HEK293T (cell line): ENCODE results near the gene RAB12.

Source experiments
- CTCF ChIA-PET: fragments of 350-600 bp; formaldehyde crosslinking; extraction: SDS; loops from one replicate; lab custom pipeline; 2021; ENCODE audit warnings: antibody characterized with exemption, inconsistent platforms; lab: Yijun Ruan, JAX
- POLR2A ChIA-PET: fragments of 350-600 bp; formaldehyde crosslinking; extraction: SDS; loops from one replicate; lab custom pipeline; 2020; ENCODE audit warnings: antibody characterized with exemption, inconsistent platforms; lab: Yijun Ruan, JAX
- DNase-seq: peaks from one replicate; pipeline ENCODE4 v3.0.0; 2012; ENCODE audit warnings: mixed read lengths; ENCODE audit errors: extremely low spot score
- ARNT ChIP-seq: fragments of 450-650 bp; IDR thresholded peaks from 2 replicates; pipeline ENCODE4 v1.6.1; 2017; ENCODE audit warnings: mild to moderate bottlenecking
- BHLHE40 ChIP-seq: fragments of 450-650 bp; IDR thresholded peaks from 2 replicates; pipeline ENCODE4 v1.6.1; 2016; ENCODE audit warnings: mild to moderate bottlenecking, moderate library complexity, borderline replicate concordance
- CTBP1 ChIP-seq: fragments of 450-650 bp; IDR thresholded peaks from 2 replicates; pipeline ENCODE4 v1.6.1; 2016; ENCODE audit warnings: borderline replicate concordance
- ELF4 ChIP-seq: fragments of 450-650 bp; IDR thresholded peaks from 2 replicates; pipeline ENCODE4 v1.6.1; 2017; ENCODE audit warnings: antibody characterized with exemption
- FOXA1 ChIP-seq: fragments of 450-650 bp; IDR thresholded peaks from 2 replicates; pipeline ENCODE4 v1.6.1; 2016; ENCODE audit warnings: mild to moderate bottlenecking
- FOXK2 ChIP-seq: fragments of 450-650 bp; IDR thresholded peaks from 2 replicates; pipeline ENCODE4 v1.6.1; 2016; ENCODE audit warnings: mild to moderate bottlenecking
- FOXM1 ChIP-seq: fragments of 450-650 bp; IDR thresholded peaks from 2 replicates; pipeline ENCODE4 v1.6.1; 2017; ENCODE audit warnings: mild to moderate bottlenecking, borderline replicate concordance
- HDGF ChIP-seq: fragments of 450-650 bp; IDR thresholded peaks from 2 replicates; pipeline ENCODE4 v1.6.1; 2017; ENCODE audit warnings: antibody characterized with exemption, borderline replicate concordance
- L3MBTL2 ChIP-seq: fragments of 450-650 bp; conservative IDR thresholded peaks from 2 replicates; pipeline ENCODE4 v1.6.1; 2016; ENCODE audit warnings: mild to moderate bottlenecking
- LEF1 ChIP-seq: fragments of 450-650 bp; IDR thresholded peaks from 2 replicates; pipeline ENCODE4 v1.6.1; 2017; ENCODE audit warnings: mild to moderate bottlenecking, borderline replicate concordance
- NFRKB ChIP-seq: fragments of 450-650 bp; IDR thresholded peaks from 2 replicates; pipeline ENCODE4 v1.6.1; 2016; ENCODE audit warnings: mild to moderate bottlenecking, moderate library complexity
- PKNOX1 ChIP-seq: fragments of 450-650 bp; IDR thresholded peaks from 2 replicates; pipeline ENCODE4 v1.6.1; 2016
- SP1 ChIP-seq: fragments of 450-650 bp; IDR thresholded peaks from 2 replicates; pipeline ENCODE4 v1.6.1; 2017
- SUZ12 ChIP-seq: fragments of 450-650 bp; IDR thresholded peaks from 2 replicates; pipeline ENCODE4 v1.6.1; 2016; ENCODE audit warnings: mild to moderate bottlenecking
- TARDBP ChIP-seq: fragments of 450-650 bp; IDR thresholded peaks from 2 replicates; pipeline ENCODE4 v1.6.1; 2016
- ZNF384 ChIP-seq: fragments of 450-650 bp; IDR thresholded peaks from 2 replicates; pipeline ENCODE4 v1.6.1; 2016

The RAB12 gene

DNA sequence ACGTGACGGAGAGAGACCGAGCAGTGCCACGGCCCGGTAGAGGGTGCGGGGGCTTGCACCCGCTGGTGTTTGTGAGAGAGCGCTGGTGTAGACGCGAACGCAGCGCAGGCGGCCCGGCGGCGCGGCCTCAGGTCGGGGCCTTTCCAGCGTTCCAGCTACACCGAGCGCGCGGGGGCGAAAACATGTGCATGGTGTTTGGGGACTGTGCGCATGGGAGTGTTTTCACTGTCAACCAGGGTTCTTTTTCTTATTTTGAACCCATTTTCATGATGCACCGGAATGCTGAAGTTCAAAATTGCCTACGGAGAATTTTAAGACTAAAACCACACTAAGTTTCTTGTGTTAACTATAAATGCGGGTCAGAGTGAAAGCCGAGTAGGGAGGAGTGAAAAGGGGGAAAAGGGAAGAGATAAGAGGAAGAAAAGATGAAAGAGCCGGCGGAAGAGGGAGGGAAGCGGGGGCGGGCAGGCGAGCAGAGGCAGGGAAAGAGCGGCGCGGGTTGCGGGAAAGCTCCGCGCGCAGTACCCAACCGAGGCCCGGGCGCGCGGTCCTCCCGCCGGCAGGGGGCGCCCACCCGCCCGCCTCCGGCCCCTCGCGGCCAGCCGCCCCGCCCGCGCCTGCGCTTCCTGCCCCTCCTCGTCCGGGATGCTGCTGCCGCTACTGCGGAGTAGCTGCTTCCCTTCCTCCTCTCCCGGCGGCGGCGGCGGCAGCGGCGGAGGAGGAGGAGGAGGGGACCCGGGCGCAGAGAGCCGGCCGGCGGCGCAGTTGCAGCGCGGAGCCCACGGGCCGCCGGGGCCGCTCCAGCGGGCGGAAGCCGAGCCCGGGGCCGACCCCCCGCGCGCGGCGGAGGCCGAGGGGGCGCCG is at the start of gene RAB12:
TSS of gene RAB12 (plus strand) at position 643 of the 864 bp plus-strand sequence. CDS start at position 646, 3 bp downstream.
- CTCF ChIA-PET, result interaction anchor here (1.2 to 1.5 kb wide), 2 partner anchors 9 to 47 kb away, joined by 3 to 8 read pairs; no protein-coding TSS in a partner anchor
- peak; percentile 78 for DNase-seq
- no peak for TF ChIP-seq FOXK2
- TF ChIP-seq L3MBTL2, result no peak
- no peak for TF ChIP-seq NFRKB
- TF ChIP-seq PKNOX1, result no peak
- TF ChIP-seq HDGF, result no peak
- TF ChIP-seq SUZ12, result no peak
- TF ChIP-seq SP1, result no peak
- TF ChIP-seq TARDBP, result no peak
- TF ChIP-seq CTBP1, result no peak
- TF ChIP-seq FOXM1, result no peak
- no peak for TF ChIP-seq ZNF384
- TF ChIP-seq FOXA1, result no peak
- TF ChIP-seq ARNT, result no peak
- no peak for TF ChIP-seq LEF1
- TF ChIP-seq BHLHE40, result no peak
- TF ChIP-seq ELF4, result no peak
- POLR2A ChIA-PET, result interaction anchor here (1.0 kb wide), 1 partner anchor 128 kb away, joined by 3 read pairs; no protein-coding TSS in a partner anchor

- no peak for DNase-seq
- ChIA-PET CTCF (no interaction called here), POLR2A (no interaction called here)
- TF ChIP-seq FOXM1 (no peak), SUZ12 (no peak), FOXA1 (no peak), L3MBTL2 (no peak)
Observed at GRCh38 chr18:8559612-8560186, 49.5 kb upstream of the RAB12 start.

GRCh38 chr18:8561123-8561910 is 47.9 kb upstream of the RAB12 start:
- TF ChIP-seq BHLHE40, result no peak
- TF ChIP-seq FOXM1, result no peak
- TF ChIP-seq ZNF384, result no peak
- no peak for TF ChIP-seq CTBP1
- no peak for TF ChIP-seq ARNT
- TF ChIP-seq HDGF, result no peak
- no peak for TF ChIP-seq TARDBP
- TF ChIP-seq ELF4, result no peak
- no peak for TF ChIP-seq FOXK2
- TF ChIP-seq SP1, result no peak
- TF ChIP-seq LEF1, result no peak
- no peak for TF ChIP-seq L3MBTL2
- no peak for TF ChIP-seq PKNOX1
- no peak for TF ChIP-seq SUZ12
- TF ChIP-seq NFRKB, result no peak
- TF ChIP-seq FOXA1, result no peak
- POLR2A ChIA-PET, result no interaction called here
- CTCF ChIA-PET, result interaction anchor here (1.5 kb wide), 1 partner anchor 48 kb away, joined by 3 read pairs; the partner anchor contains the start of gene RAB12
- DNase-seq, result no peak

GRCh38 chr18:8562070-8562469 is 47.2 kb upstream of the RAB12 start:
- TF ChIP-seq PKNOX1 (no peak), SUZ12 (no peak), CTBP1 (no peak), BHLHE40 (no peak), ZNF384 (no peak), ELF4 (no peak), SP1 (no peak), LEF1 (no peak), ARNT (no peak), L3MBTL2 (no peak), FOXK2 (no peak), NFRKB (no peak), HDGF (no peak), TARDBP (no peak), FOXM1 (no peak), FOXA1 (no peak)
- POLR2A ChIA-PET, result no interaction called here
- no peak for DNase-seq
- CTCF ChIA-PET, result interaction anchor here (1.5 kb wide), 1 partner anchor 47 kb away, joined by 3 read pairs; the partner anchor contains the start of gene RAB12

- TF ChIP-seq FOXK2, result no peak
- TF ChIP-seq PKNOX1, result no peak
- TF ChIP-seq SUZ12, result no peak
- no peak for TF ChIP-seq TARDBP
- TF ChIP-seq CTBP1, result no peak
- TF ChIP-seq HDGF, result no peak
- TF ChIP-seq FOXA1, result no peak
- TF ChIP-seq ELF4, result no peak
- TF ChIP-seq NFRKB, result no peak
- TF ChIP-seq SP1, result no peak
- no peak for TF ChIP-seq FOXM1
- no peak for TF ChIP-seq BHLHE40
- ChIA-PET CTCF (interaction anchor here (1.5 kb wide), 1 partner anchor 46 kb away, joined by 3 read pairs; the partner anchor contains the start of gene RAB12), POLR2A (no interaction called here)
- no peak for DNase-seq
Observed at GRCh38 chr18:8562919-8563318, 46.3 kb upstream of the RAB12 start.
